PFSK-1 (cell line): ENCODE measurements around the gene UST.

Experiments used
- POLR2AphosphoS5 ChIP-seq: IDR thresholded peaks from 2 replicates; pipeline ENCODE4 v1.6.1; 2012; ENCODE audit warnings: low read depth, mild to moderate bottlenecking, control low read depth, low read length, moderate library complexity
- REST ChIP-seq, 2 experiments: IDR thresholded peaks; 2 replicates each; pipeline versions ENCODE4 v1.6.1 to v1.8.0; 2011 to 2012; ENCODE audit warnings: low read depth in 2 of 2, low read length in 2 of 2, control low read depth in 1 of 2, inconsistent platforms in 1 of 2, mild to moderate bottlenecking in 1 of 2, moderate library complexity in 1 of 2; ENCODE audit not compliant: insufficient read depth in 1 of 2

GRCh38 chr6:148934539-148934938, 187.7 kb downstream of the UST start:
- TF ChIP-seq REST (IDR thresholded peaks at IDR 0.05; ENCODE audit: insufficient read depth in 1 of 2, low read depth in 2 of 2, low read length in 2 of 2), result no peak
- no peak for TF ChIP-seq POLR2AphosphoS5
